Vagina (tissue), 2 donors: ENCODE results near the gene CRISP2. TPM values are rescaled to one million over a fixed set of nuclear protein-coding genes. Genes with fewer than 3 reads are reported as not detected.

Experiments
- DNase-seq, 2 donors: peaks; one replicate each; pipeline ENCODE4 v3.0.0-alpha.2; 2017; ENCODE audit errors: extremely low spot score in 2 of 2
- H3K27ac ChIP-seq: fragments of 200-600 bp; sonication (generic); one replicate; pipeline ENCODE4 v1.5.1; 2019
- H3K27me3 ChIP-seq: fragments of 200-600 bp; sonication (generic); one replicate; pipeline ENCODE4 v1.5.1; 2019
- H3K36me3 ChIP-seq, 2 donors: fragments of 200-600 bp; sonication (generic); one replicate each; pipeline ENCODE4 v1.5.1; 2017 to 2019
- H3K4me1 ChIP-seq: fragments of 200-600 bp; sonication (generic); one replicate; pipeline ENCODE4 v1.5.1; 2019
- H3K4me3 ChIP-seq, 2 donors: fragments of 200-600 bp; sonication (generic); 1 replicate in 1 of 2; 2 replicates in 1 of 2; pipeline ENCODE4 v1.5.1; 2016 to 2019
- H3K9me3 ChIP-seq: fragments of 200-600 bp; sonication (generic); one replicate; pipeline ENCODE4 v1.5.1; 2019
- POLR2A ChIP-seq, 2 donors: fragments of 450-650 bp; IDR thresholded peaks; one replicate each; pipeline ENCODE4 v1.6.1; 2017; ENCODE audit warnings: antibody characterized with exemption in 2 of 2, mild to moderate bottlenecking in 2 of 2, moderate library complexity in 2 of 2
- POLR2AphosphoS5 ChIP-seq, 2 donors: sonication (generic); formaldehyde crosslinking; IDR thresholded peaks; one replicate each; pipeline ENCODE4 v1.9.0; 2017; ENCODE audit warnings: antibody characterized with exemption in 2 of 2, mild to moderate bottlenecking in 2 of 2, low read depth in 1 of 2; ENCODE audit not compliant: insufficient read depth in 1 of 2
- intact Hi-C: fragments of 100-400 bp; cut with DNase I; formaldehyde crosslinking; loops from one replicate; pipeline ENCODE4 v1.15.1; 2023
- total RNA-seq: library from RNA; depleted of rRNA; stranded (reverse); fragments of >200 nt; gene quantifications from one replicate; pipeline ENCODE4 v1.2.3, GENCODE V29; 2016
- TF ChIP-seq, protein P1 (sequence below), 3 experiments: fragments of 450-650 bp in 2 of 3; fragments of 200-600 bp in 1 of 3; sonication (generic) in 1 of 3; IDR thresholded peaks; one replicate each; pipeline ENCODE4 v1.5.1; 2017 to 2019; ENCODE audit warnings: antibody characterized with exemption in 3 of 3, mild to moderate bottlenecking in 2 of 3, moderate library complexity in 2 of 3

Gene CRISP2, protein sequence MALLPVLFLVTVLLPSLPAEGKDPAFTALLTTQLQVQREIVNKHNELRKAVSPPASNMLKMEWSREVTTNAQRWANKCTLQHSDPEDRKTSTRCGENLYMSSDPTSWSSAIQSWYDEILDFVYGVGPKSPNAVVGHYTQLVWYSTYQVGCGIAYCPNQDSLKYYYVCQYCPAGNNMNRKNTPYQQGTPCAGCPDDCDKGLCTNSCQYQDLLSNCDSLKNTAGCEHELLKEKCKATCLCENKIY
- total RNA-seq = not detected

DNA sequence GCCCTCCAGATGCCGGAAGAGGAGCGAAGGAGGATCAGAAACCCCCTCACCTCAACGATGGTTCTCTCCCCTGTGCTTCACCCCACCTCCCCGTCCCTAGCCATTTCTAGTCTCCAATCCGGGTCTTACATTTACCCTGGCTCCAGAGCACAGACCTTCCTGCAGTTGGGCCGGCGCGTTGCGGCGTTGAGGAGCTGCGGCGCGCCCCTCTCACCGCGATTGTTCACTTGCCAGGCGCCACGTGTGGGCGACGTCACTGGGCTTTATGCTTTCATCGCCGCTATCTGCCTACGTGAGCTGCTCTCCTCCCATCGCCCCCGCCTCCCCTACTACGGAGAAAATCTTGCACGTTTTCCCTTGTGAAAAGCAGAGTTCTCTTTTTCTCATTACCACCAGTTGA is at the start of gene CRISP2:
Gene CRISP2, minus strand, starts transcription at position 198 of the 400 bp plus-strand sequence. CDS start 4,347 bp downstream, outside the sequence.
- no peak within 1 kb of the TSS for H3K4me3 ChIP-seq

DNA sequence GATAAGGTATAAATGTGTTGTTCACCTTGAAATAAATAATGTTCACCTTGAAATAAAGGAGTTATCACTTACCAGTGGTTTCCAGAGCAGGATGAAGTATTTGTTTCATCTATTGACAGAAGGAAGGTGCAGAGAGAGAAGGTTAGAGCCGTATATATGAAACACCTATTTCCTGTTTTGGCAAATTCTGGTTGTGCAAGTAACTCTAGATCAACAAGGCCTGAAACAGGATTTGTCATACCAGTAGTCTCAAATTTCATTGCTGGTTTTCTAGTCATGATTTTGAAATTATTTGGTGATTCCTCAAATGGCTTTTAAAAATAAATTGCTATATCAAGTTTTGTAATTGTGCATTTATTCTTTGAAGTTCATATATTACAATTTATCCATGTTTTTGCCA is 30.9 kb upstream of the CRISP2 start, which contains the start of gene CRISP3:
Gene CRISP3, minus strand, starts transcription at position 130 of the 400 bp plus-strand sequence. Its CDS starts 21 bp downstream, at position 109.
- TF ChIP-seq POLR2AphosphoS5 (IDR thresholded peaks at IDR 0.05; ENCODE audit: insufficient read depth in 1 of 2, low read depth in 1 of 2) (no peak), POLR2A (IDR thresholded peaks at IDR 0.05) (no peak)
- TF ChIP-seq, protein P1, sequence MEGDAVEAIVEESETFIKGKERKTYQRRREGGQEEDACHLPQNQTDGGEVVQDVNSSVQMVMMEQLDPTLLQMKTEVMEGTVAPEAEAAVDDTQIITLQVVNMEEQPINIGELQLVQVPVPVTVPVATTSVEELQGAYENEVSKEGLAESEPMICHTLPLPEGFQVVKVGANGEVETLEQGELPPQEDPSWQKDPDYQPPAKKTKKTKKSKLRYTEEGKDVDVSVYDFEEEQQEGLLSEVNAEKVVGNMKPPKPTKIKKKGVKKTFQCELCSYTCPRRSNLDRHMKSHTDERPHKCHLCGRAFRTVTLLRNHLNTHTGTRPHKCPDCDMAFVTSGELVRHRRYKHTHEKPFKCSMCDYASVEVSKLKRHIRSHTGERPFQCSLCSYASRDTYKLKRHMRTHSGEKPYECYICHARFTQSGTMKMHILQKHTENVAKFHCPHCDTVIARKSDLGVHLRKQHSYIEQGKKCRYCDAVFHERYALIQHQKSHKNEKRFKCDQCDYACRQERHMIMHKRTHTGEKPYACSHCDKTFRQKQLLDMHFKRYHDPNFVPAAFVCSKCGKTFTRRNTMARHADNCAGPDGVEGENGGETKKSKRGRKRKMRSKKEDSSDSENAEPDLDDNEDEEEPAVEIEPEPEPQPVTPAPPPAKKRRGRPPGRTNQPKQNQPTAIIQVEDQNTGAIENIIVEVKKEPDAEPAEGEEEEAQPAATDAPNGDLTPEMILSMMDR (IDR thresholded peaks at IDR 0.05) = no peak
- H3K27me3 ChIP-seq = no peaks in the 10 kb centered on the region
- no peak within 1 kb of the TSS for H3K27ac ChIP-seq
- no peaks in the 10 kb centered on the region for H3K9me3 ChIP-seq
- no peak for DNase-seq
- H3K36me3 ChIP-seq = no peaks in the 10 kb centered on the region
- intact Hi-C loops = no loop called here
- H3K4me1 ChIP-seq = no peaks in the 10 kb centered on the region
- no peak within 1 kb of the TSS for H3K4me3 ChIP-seq

More for the DNA sequence above, at the start of gene CRISP2:
- H3K27me3 ChIP-seq = no peaks in the 10 kb centered on the region
- H3K4me1 ChIP-seq = no peaks in the 10 kb centered on the region
- DNase-seq = no peak
- H3K9me3 ChIP-seq = no peaks in the 10 kb centered on the region
- H3K27ac ChIP-seq = no peak within 1 kb of the TSS
- intact Hi-C loops = no loop called here
- TF ChIP-seq POLR2AphosphoS5 (IDR thresholded peaks at IDR 0.05; ENCODE audit: insufficient read depth in 1 of 2, low read depth in 1 of 2) (no peak), POLR2A (IDR thresholded peaks at IDR 0.05) (no peak)
- TF ChIP-seq, protein P1 (IDR thresholded peaks at IDR 0.05) = no peak
- H3K36me3 ChIP-seq = no peaks in the 10 kb centered on the region

DNA sequence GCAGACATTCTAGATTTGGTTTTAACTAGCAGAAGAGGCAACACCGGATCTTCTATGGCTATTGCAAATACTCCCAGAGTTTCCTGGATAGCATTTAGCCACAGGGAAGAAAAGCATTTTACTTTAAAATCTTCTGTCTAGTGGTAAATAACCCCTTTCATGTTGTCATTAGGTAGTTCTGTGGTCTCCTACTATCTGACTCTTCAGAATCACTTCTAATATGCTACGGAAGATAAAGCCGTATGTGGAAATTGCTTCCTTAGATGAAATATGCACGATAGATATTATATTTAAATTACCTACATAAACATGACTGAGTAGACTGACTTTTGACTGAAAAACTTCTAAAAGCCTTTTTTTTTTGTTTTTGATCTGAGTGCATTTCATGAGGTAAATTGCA is 30.1 kb upstream of the CRISP2 start:
- intact Hi-C loops = no loop called here
- Histone ChIP-seq H3K4me3 (no peak overlapping the region), H3K9me3 (no peaks in the 10 kb centered on the region), H3K27ac (no peak overlapping the region), H3K4me1 (no peaks in the 10 kb centered on the region), H3K27me3 (no peaks in the 10 kb centered on the region), H3K36me3 (no peaks in the 10 kb centered on the region)
- no peak for DNase-seq
- TF ChIP-seq POLR2AphosphoS5 (IDR thresholded peaks at IDR 0.05; ENCODE audit: insufficient read depth in 1 of 2, low read depth in 1 of 2) = no peak
- TF ChIP-seq, protein P1 (IDR thresholded peaks at IDR 0.05) = no peak
- TF ChIP-seq POLR2A (IDR thresholded peaks at IDR 0.05) = no peak

DNA sequence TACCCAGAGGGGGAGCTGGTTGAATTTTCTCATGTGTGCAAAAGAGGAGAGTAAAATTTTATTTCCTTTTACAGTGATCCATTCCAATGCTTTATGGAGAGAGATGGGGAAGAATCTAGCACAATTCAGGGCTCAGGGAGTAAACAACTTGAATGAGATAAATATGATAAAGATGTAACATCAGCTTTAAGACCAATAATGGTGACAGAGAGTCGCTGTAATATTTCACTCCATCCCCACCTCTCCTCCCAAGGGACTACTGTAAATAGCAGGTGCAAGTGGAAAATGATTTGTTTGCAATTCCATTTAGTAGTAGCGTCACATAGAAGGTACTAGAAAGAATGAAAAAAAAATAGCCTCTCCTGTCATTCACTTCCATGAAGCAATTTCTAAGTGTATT is 26.1 kb upstream of the CRISP2 start:
- H3K9me3 ChIP-seq = no peaks in the 10 kb centered on the region
- no peak for DNase-seq
- intact Hi-C loops = no loop called here
- TF ChIP-seq, protein P1 (IDR thresholded peaks at IDR 0.05) = no peak
- no peak for TF ChIP-seq POLR2AphosphoS5 (IDR thresholded peaks at IDR 0.05; ENCODE audit: insufficient read depth in 1 of 2, low read depth in 1 of 2)
- TF ChIP-seq POLR2A (IDR thresholded peaks at IDR 0.05) = no peak
- no peak overlapping the region for H3K27ac ChIP-seq
- no peaks in the 10 kb centered on the region for H3K36me3 ChIP-seq
- H3K4me3 ChIP-seq = no peak overlapping the region
- H3K27me3 ChIP-seq = no peaks in the 10 kb centered on the region
- no peaks in the 10 kb centered on the region for H3K4me1 ChIP-seq

DNA sequence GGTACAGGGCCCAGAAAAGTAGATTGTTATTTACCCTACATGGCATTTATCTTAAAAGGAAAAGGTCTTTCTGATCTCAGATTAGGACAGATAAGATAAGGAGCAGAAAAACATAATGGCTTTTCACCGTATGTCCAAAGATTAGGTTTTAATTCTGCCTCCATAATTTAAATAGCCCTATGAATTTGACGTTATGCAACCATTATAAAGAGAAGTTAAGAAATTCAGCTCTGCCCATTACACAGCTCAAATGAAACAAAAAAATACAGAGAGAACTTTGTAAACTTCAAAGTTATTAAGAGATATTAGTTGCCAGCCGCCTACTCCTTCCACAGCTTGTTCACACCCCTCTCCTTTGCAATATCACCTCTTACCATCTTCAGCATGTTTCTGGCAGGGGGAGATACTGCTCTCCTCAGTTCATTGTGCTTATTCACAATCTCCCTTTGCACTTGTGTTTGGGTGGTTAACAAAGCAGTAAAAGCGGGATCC is 22.7 kb upstream of the CRISP2 start:
- no peaks in the 10 kb centered on the region for H3K4me1 ChIP-seq
- intact Hi-C loops = no loop called here

More for the DNA sequence above, 22.7 kb upstream of the CRISP2 start:
- DNase-seq = no peak
- Histone ChIP-seq H3K4me3 (no peak overlapping the region), H3K27ac (no peak overlapping the region), H3K9me3 (no peaks in the 10 kb centered on the region), H3K36me3 (no peaks in the 10 kb centered on the region), H3K27me3 (no peaks in the 10 kb centered on the region)
- TF ChIP-seq POLR2AphosphoS5 (IDR thresholded peaks at IDR 0.05; ENCODE audit: insufficient read depth in 1 of 2, low read depth in 1 of 2) = no peak
- TF ChIP-seq, protein P1 (IDR thresholded peaks at IDR 0.05) = no peak
- TF ChIP-seq POLR2A (IDR thresholded peaks at IDR 0.05) = no peak
